OCI-LY7 (cell line): ENCODE measurements around the gene PCDH9. TPM values are rescaled to one million over a fixed set of nuclear protein-coding genes. Genes with fewer than 3 reads are reported as not detected.

ENCODE experiments used
- BruUV-seq: library from RNA; stranded (reverse); fragments of 400-500 nt; replicated peaks from 2 replicates; lab custom pipeline; 2021; lab: Mats Ljungman, UMichigan
- CTCF ChIA-PET: fragments of 300-600 bp; sonication (Branson Sonifier 250); formaldehyde crosslinking; loops from one replicate; lab custom pipeline; 2022; ENCODE audit warnings: antibody characterized with exemption; ENCODE audit not compliant: unreplicated experiment; lab: Charles Lee
- POLR2A ChIA-PET: fragments of 300-600 bp; sonication (Branson Sonifier 250); formaldehyde crosslinking; loops from one replicate; lab custom pipeline; 2022; ENCODE audit warnings: antibody characterized with exemption; lab: Charles Lee
- DNase-seq: peaks from one replicate; pipeline ENCODE4 v3.0.0-alpha.2; 2015; ENCODE audit warnings: low spot score
- H2AFZ ChIP-seq: fragments of 200-600 bp; sonication (generic), shearing (Covaris generic); 2 replicates; pipeline ENCODE4 v1.6.1; 2014; ENCODE audit warnings: mild to moderate bottlenecking, antibody characterized with exemption, low read length, moderate library complexity
- H3K27ac ChIP-seq: fragments of 200-600 bp; sonication (generic); 2 replicates; pipeline ENCODE4 v1.5.1; 2014; ENCODE audit warnings: mixed run types, low read depth, mild to moderate bottlenecking, moderate library complexity, low read length, inconsistent platforms; ENCODE audit not compliant: poor library complexity, severe bottlenecking
- H3K36me3 ChIP-seq: fragments of 200-600 bp; sonication (generic); 2 replicates; pipeline ENCODE4 v1.6.1; 2014; ENCODE audit warnings: mild to moderate bottlenecking, antibody characterized with exemption, low read length, moderate library complexity, mixed read lengths; ENCODE audit not compliant: insufficient read depth
- H3K4me1 ChIP-seq: fragments of 200-600 bp; sonication (generic); 2 replicates; pipeline ENCODE4 v1.5.1; 2014; ENCODE audit warnings: mild to moderate bottlenecking, low read length; ENCODE audit not compliant: insufficient read depth, poor library complexity, severe bottlenecking
- H3K4me2 ChIP-seq: fragments of 200-600 bp; sonication (generic); 2 replicates; pipeline ENCODE4 v1.6.1; 2014; ENCODE audit warnings: mild to moderate bottlenecking, low read length
- H3K4me3 ChIP-seq: fragments of 200-600 bp; sonication (generic); 2 replicates; pipeline ENCODE4 v1.5.1; 2014; ENCODE audit warnings: mild to moderate bottlenecking, low read depth, low read length; ENCODE audit not compliant: poor library complexity, severe bottlenecking
- H3K79me2 ChIP-seq: fragments of 200-600 bp; sonication (generic); 2 replicates; pipeline ENCODE4 v1.6.1; 2016; ENCODE audit warnings: low read depth, mild to moderate bottlenecking, low read length, moderate library complexity, mixed read lengths; ENCODE audit not compliant: insufficient read depth
- H3K9me2 ChIP-seq: fragments of 200-600 bp; sonication (generic); 2 replicates; pipeline ENCODE4 v1.6.1; 2016; ENCODE audit warnings: mild to moderate bottlenecking, low read length, mixed read lengths; ENCODE audit not compliant: insufficient read depth
- H3K9me3 ChIP-seq: fragments of 200-600 bp; sonication (generic); 2 replicates; pipeline ENCODE4 v1.6.1; 2014; ENCODE audit warnings: mild to moderate bottlenecking, mixed run types, low read length, mixed read lengths
- H4K20me1 ChIP-seq: fragments of 200-600 bp; sonication (generic); 2 replicates; pipeline ENCODE4 v1.6.1; 2014; ENCODE audit warnings: mild to moderate bottlenecking, antibody characterized with exemption, low read length, moderate library complexity, mixed read lengths; ENCODE audit not compliant: insufficient read depth
- EZH2phosphoT487 ChIP-seq: fragments of 200-600 bp; sonication (generic); IDR thresholded peaks from 2 replicates; pipeline ENCODE4 v1.6.1; 2018; ENCODE audit warnings: low read depth, borderline replicate concordance, mild to moderate bottlenecking, mixed run types, antibody characterized with exemption, low read length, moderate library complexity, mixed read lengths
- intact Hi-C: fragments of 100-400 bp; cut with micrococcal nuclease; formaldehyde crosslinking; loops from one replicate; pipeline ENCODE4 v1.10.0; 2022; ENCODE audit not compliant: unreplicated experiment
- total RNA-seq, 2 experiments: library from RNA; depleted of rRNA in 1 of 2; stranded (reverse); fragments of >200 nt in 1 of 2; shearing (Covaris generic) in 1 of 2; gene quantifications; 2 replicates each; pipeline ENCODE4 v1.2.3, GENCODE V29; 2014 to 2022
- TF ChIP-seq, protein P1 (sequence below): fragments of 200-600 bp; sonication (generic); conservative IDR thresholded peaks from 2 replicates; pipeline ENCODE4 v1.5.1; 2014; ENCODE audit warnings: mild to moderate bottlenecking, antibody characterized with exemption, low read length, moderate library complexity, mixed read lengths

Gene PCDH9
- total RNA-seq, 2 experiments from 2014 or later: 20.1 to 26.0 TPM

- POLR2A ChIA-PET: interaction anchor here (1.1 to 5.9 kb wide), 5 partner anchors 12 to 44 kb away, joined by 3 to 39 read pairs (median 4); no protein-coding TSS in a partner anchor
- Histone ChIP-seq H2AFZ (no peak overlapping the region), H3K36me3 (no peaks in the 10 kb centered on the region), H3K9me2 (no peaks in the 10 kb centered on the region; the same call in 1 of the 2 replicates), H3K4me1 (no peaks in the 10 kb centered on the region), H3K27ac (no peak overlapping the region), H3K4me2 (no peak overlapping the region), H3K79me2 (no peaks in the 10 kb centered on the region), H3K4me3 (no peak overlapping the region), H3K9me3 (no peaks in the 10 kb centered on the region), H4K20me1 (no peaks in the 10 kb centered on the region)
- CTCF ChIA-PET: no interaction called here
- BruUV-seq: no TSS peak
- intact Hi-C loops: no loop called here
- no peak for TF ChIP-seq EZH2phosphoT487
- TF ChIP-seq, protein P1, sequence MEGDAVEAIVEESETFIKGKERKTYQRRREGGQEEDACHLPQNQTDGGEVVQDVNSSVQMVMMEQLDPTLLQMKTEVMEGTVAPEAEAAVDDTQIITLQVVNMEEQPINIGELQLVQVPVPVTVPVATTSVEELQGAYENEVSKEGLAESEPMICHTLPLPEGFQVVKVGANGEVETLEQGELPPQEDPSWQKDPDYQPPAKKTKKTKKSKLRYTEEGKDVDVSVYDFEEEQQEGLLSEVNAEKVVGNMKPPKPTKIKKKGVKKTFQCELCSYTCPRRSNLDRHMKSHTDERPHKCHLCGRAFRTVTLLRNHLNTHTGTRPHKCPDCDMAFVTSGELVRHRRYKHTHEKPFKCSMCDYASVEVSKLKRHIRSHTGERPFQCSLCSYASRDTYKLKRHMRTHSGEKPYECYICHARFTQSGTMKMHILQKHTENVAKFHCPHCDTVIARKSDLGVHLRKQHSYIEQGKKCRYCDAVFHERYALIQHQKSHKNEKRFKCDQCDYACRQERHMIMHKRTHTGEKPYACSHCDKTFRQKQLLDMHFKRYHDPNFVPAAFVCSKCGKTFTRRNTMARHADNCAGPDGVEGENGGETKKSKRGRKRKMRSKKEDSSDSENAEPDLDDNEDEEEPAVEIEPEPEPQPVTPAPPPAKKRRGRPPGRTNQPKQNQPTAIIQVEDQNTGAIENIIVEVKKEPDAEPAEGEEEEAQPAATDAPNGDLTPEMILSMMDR: no peak
- DNase-seq: no peak
These were observed 655.5 kb downstream of the PCDH9 start for GRCh38 chr13:66574606-66575005.

DNA sequence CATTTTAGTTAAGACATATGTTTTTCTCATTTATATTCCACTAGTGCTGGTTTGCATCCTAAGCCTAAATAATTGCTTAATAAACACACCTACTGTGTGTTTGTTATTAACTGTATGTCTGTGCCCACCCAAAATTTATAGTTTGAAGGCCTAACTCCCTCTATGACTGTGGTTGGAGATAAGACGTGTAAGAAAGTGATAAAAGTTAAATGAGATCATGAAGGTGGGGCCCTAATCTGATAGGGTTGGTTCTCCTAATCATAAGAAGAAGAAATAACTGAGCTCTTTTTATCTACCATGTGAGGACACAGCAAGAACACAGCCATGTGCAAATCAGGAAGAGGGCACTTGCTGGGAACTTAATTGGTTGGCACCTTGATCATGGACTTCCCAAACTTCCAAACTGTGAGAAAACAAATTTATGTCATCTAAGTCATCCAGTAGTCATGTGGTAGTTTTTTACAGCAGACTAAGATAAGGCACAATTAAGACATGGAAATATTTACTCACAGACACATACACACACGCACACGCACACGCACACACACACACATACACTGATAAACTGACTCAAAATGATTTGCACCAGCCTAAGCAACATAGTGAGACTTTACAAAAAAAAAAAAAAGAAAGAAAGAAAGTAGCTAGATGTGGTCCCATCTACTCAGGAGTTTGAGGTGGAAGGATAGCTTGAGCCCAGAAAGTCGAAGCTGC is 662.1 kb downstream of the PCDH9 start:
- ChIA-PET POLR2A (interaction anchor here (0.6 to 3.8 kb wide), 3 partner anchors 10 to 714 kb away, joined by 3 to 26 read pairs (median 9); no protein-coding TSS in a partner anchor), CTCF (no interaction called here)
- H4K20me1 ChIP-seq: no peaks in the 10 kb centered on the region
- H3K36me3 ChIP-seq: no peaks in the 10 kb centered on the region
- BruUV-seq: no TSS peak
- no peak overlapping the region for H3K4me3 ChIP-seq
- H3K4me1 ChIP-seq: no peaks in the 10 kb centered on the region
- DNase-seq: no peak
- TF ChIP-seq EZH2phosphoT487: no peak
- TF ChIP-seq, protein P1: no peak
- intact Hi-C loops: no loop called here
- no peaks in the 10 kb centered on the region for H3K9me3 ChIP-seq
- no peak overlapping the region for H2AFZ ChIP-seq
- H3K9me2 ChIP-seq: no peaks in the 10 kb centered on the region
- H3K27ac ChIP-seq: no peak overlapping the region
- H3K4me2 ChIP-seq: no peak overlapping the region
- H3K79me2 ChIP-seq: no peaks in the 10 kb centered on the region

DNA sequence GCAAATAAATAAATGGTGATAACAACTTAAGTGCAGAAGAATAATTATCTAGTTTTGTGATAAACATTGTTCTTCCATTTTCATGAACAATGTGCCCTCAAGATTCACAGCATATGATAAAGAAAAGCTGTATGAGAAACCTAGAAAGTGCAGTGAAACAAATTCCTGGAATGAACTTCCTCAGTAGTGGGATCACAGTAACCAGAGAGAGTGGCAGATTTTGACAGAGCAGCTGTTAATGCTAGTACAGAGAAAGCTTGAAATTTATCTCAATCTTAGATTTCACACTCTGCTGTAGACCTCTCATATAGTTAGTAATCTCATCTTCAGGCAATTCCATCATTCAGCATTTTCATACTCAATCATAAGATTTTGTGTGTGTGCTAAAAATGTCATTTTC is 664.9 kb downstream of the PCDH9 start:
- Histone ChIP-seq H3K4me3 (no peak overlapping the region), H2AFZ (no peak overlapping the region), H3K9me3 (no peaks in the 10 kb centered on the region), H3K9me2 (no peaks in the 10 kb centered on the region), H3K4me2 (no peak overlapping the region), H3K79me2 (no peaks in the 10 kb centered on the region), H4K20me1 (no peaks in the 10 kb centered on the region), H3K36me3 (no peaks in the 10 kb centered on the region), H3K27ac (no peak overlapping the region), H3K4me1 (no peaks in the 10 kb centered on the region)
- no peak for TF ChIP-seq EZH2phosphoT487
- TF ChIP-seq, protein P1: no peak
- CTCF ChIA-PET: no interaction called here
- BruUV-seq: no TSS peak
- DNase-seq: peak; percentile 3
- intact Hi-C loops: no loop called here
- POLR2A ChIA-PET: interaction anchor here (0.6 to 3.8 kb wide), 8 partner anchors 8 to 822 kb away, joined by 3 to 26 read pairs (median 4); no protein-coding TSS in a partner anchor
